ENCODE data around the gene AQP3. TPM values are rescaled to one million over a fixed set of nuclear protein-coding genes. Genes with fewer than 3 reads are reported as not detected.
A peak's percentile ranks its signal among the peaks of the same experiment; 100 is the strongest.
"Not testable (repeated sequence)": the region's sequence is repeated elsewhere in the genome, so short reads cannot be mapped to it uniquely, and the experiment has no call there.

AQP3 gene
- total RNA-seq (ENCODE audit: low replicate concordance) = 33.1 and 67.0 TPM in 2 replicates
- long read RNA-seq, transcript AQP3-201 (6 exons, 1,871 nt) = major isoform, 61 of 69 reads
- long read RNA-seq, partial matches to known transcripts = 5 of 69 reads
- long read RNA-seq, other reads (novel, unspliced or antisense) = 1 of 69 reads

DNA sequence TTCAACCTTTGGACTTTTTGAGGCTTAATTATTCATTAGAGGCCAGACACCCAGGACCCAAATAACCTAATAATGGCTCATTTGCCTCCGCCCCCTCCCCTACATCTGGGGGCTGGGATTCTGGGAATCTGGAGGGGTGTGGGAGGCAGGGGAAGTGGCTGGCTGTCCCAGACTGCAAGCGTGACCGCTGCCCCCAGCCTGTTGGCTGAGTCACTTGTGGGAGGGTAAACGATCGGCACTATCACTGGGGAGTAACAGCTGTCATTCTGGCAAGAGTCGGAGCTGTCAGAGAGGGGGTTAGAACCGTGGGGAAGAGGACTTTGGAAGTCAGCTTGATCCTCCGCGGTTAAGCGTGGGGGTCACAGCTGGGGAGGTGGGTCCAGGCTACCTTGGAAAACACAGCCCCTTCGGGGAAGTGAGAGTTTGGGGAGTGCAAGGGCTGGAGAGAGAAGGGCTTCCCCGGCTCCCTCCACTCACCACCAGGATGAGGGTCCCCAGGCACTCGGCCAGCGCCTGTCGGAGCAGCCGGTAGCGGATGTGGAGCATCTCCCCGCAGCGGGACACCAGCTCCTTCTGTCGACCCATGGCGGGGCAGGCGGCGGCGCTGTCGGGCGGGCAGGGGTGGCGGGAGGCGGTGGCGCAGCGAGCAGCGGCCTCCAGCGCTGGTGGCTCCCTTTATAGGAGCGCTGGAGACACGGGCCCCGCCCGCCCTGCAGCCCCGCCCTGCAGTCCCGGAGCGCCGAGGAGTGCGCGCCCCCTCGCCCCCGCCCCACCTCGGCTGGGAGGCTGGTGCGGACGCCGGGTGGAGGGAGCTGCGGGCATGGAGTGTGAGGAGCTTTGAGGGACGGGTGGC is at the start of gene AQP3:
TSS of gene AQP3 (minus strand) at position 648 of the 853 bp plus-strand sequence. CDS start at position 585, 63 bp downstream.
- Mint-ChIP-seq H3K27ac (peak within 1 kb of the TSS; percentile 86), H3K27me3 (peaks cover 25% of the 10 kb centered on the region), H3K4me3 (peak within 1 kb of the TSS; percentile 86), H3K9me3 (no peaks in the 10 kb centered on the region), H3K36me3 (no peaks in the 10 kb centered on the region), H3K4me1 (ENCODE audit: unreplicated experiment) (peaks cover 23% of the 10 kb centered on the region)
- DNase-seq (ENCODE audit: extremely low spot score, unreplicated experiment) = peak; percentile 76
- TF ChIP-seq, protein P1, sequence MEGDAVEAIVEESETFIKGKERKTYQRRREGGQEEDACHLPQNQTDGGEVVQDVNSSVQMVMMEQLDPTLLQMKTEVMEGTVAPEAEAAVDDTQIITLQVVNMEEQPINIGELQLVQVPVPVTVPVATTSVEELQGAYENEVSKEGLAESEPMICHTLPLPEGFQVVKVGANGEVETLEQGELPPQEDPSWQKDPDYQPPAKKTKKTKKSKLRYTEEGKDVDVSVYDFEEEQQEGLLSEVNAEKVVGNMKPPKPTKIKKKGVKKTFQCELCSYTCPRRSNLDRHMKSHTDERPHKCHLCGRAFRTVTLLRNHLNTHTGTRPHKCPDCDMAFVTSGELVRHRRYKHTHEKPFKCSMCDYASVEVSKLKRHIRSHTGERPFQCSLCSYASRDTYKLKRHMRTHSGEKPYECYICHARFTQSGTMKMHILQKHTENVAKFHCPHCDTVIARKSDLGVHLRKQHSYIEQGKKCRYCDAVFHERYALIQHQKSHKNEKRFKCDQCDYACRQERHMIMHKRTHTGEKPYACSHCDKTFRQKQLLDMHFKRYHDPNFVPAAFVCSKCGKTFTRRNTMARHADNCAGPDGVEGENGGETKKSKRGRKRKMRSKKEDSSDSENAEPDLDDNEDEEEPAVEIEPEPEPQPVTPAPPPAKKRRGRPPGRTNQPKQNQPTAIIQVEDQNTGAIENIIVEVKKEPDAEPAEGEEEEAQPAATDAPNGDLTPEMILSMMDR (conservative IDR thresholded peaks at IDR 0.05) = peak; percentile 37

DNA sequence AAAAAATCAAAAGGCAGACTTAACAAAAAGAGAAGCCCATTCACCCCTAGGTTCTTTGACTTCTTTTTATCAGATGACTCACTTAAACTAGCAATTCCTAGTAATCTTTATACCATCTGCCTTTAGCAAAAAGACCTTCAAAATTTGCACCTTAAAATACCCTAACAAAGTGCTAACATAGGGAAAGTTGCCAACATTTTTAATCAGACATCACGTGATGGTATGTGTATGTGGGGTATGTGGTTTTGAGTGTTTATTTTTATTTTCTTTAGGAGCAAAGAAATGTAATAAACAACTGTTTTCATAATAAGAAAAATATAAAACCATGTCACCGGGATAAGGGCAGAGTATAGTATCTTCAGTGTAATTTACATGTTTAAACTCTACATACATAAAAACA is 46.4 kb upstream of the AQP3 start:
- not testable (repeated sequence) for DNase-seq (ENCODE audit: extremely low spot score, unreplicated experiment); H3K4me1 Mint-ChIP-seq (ENCODE audit: unreplicated experiment); H3K9me3 Mint-ChIP-seq; H3K36me3 Mint-ChIP-seq; H3K27me3 Mint-ChIP-seq; H3K27ac Mint-ChIP-seq; H3K4me3 Mint-ChIP-seq

DNA sequence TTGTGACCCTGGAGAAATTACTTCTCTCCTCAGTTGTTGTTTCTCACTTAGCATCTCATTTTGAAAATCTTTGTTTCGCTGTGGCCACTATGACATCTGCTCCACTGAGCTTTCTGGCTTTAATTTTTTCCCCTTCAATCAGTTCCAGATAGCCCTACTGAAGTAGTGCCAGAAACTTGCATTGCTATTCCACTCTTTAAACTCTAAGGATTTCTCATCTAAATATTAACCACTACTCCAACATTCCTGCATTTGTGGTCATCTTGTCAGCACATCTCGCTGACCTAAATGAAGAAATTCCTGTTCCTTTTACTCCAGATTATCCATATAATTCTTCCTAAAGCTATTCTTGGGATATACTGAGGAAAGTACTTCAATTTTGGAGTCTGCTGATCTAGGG is 41.7 kb upstream of the AQP3 start:
- DNase-seq (ENCODE audit: extremely low spot score, unreplicated experiment) = no peak
- H3K9me3 Mint-ChIP-seq = no peaks in the 10 kb centered on the region
- H3K36me3 Mint-ChIP-seq = no peaks in the 10 kb centered on the region
- no peaks in the 10 kb centered on the region for H3K4me1 Mint-ChIP-seq (ENCODE audit: unreplicated experiment)
- no peaks in the 10 kb centered on the region for H3K27me3 Mint-ChIP-seq
- H3K4me3 Mint-ChIP-seq = no peak overlapping the region
- no peak overlapping the region for H3K27ac Mint-ChIP-seq
- TF ChIP-seq, protein P1 (conservative IDR thresholded peaks at IDR 0.05) = no peak

DNA sequence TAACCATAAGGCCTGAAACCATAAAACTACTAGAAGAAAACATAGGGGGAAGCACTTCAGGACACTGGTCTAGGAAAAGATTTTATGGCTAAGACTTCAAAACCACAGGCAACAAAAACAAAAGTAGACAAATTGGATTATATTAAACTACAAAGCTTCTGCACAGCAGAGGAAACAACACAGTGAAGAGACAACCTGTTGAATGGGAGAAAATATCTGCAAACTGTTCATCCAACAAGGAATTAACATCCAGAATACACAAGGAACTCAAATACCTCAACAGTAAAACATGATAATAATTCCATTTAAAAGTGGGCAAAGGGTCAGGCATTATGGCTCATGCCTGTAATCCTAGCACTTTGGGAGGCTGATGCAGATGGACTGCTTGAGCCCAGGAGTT is 37.9 kb upstream of the AQP3 start:
- H3K9me3 Mint-ChIP-seq; H3K36me3 Mint-ChIP-seq; H3K27ac Mint-ChIP-seq; H3K27me3 Mint-ChIP-seq; H3K4me1 Mint-ChIP-seq (ENCODE audit: unreplicated experiment); DNase-seq (ENCODE audit: extremely low spot score, unreplicated experiment); H3K4me3 Mint-ChIP-seq: not testable (repeated sequence)

DNA sequence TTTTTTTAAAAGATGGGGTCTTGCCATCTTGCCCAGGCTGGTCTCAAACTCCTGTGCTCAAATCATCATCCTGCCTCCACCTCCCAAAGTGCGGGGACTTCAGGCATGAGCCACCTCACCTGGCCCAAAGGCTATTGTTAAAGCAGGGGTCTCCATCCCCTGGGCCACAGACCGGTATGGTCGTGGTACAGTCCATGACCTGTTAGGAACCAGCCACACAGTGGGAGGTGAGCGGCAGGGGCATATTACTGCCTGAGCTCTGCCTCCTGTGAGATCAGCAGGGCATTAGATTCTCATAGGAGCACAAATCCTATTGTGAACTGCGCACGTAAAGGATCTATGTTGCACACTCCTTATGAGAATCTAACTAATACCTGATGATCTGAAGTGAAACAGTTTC is 33.6 kb upstream of the AQP3 start:
- Mint-ChIP-seq H3K27ac (no peak overlapping the region), H3K4me3 (no peak overlapping the region), H3K4me1 (ENCODE audit: unreplicated experiment) (no peaks in the 10 kb centered on the region), H3K9me3 (no peaks in the 10 kb centered on the region), H3K36me3 (no peaks in the 10 kb centered on the region), H3K27me3 (no peaks in the 10 kb centered on the region)
- TF ChIP-seq, protein P1 (conservative IDR thresholded peaks at IDR 0.05) = no peak
- no peak for DNase-seq (ENCODE audit: extremely low spot score, unreplicated experiment)

DNA sequence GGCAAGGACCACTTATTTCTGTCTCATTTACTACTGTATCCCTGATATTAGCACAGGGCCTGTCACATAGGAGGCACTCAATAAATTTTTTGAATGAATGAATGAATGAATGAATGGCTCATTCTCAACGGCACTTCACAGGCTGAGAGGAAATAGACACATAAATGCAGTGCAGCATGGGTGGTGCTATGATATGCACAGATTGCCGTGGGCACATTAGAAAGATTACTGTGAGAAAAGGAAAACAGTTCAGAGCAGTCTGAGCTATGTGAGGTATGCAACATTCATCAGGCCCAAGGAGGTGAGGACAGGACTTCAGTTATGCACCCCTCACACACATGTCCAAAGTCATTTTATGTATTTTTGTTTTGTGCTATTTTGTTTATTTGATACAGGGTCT is 32.7 kb upstream of the AQP3 start:
- no peaks in the 10 kb centered on the region for H3K36me3 Mint-ChIP-seq
- peak overlapping the region; percentile 81 for H3K27ac Mint-ChIP-seq
- H3K27me3 Mint-ChIP-seq = no peaks in the 10 kb centered on the region
- no peak overlapping the region for H3K4me3 Mint-ChIP-seq
- no peak for DNase-seq (ENCODE audit: extremely low spot score, unreplicated experiment)
- TF ChIP-seq, protein P1 (conservative IDR thresholded peaks at IDR 0.05) = no peak
- no peaks in the 10 kb centered on the region for H3K4me1 Mint-ChIP-seq (ENCODE audit: unreplicated experiment)
- no peaks in the 10 kb centered on the region for H3K9me3 Mint-ChIP-seq

Measured in type B pancreatic cell (in vitro differentiated cells).